GM12878 (cell line): ENCODE results near the gene ADGRL3. TPM values are rescaled to one million over a fixed set of nuclear protein-coding genes. Genes with fewer than 3 reads are reported as not detected.

Source experiments
- ATAC-seq: fragments of 200-7000 bp; cut with Tn5 transposase; 3 replicates; pipeline ENCODE4 v1.9.1; 2020; ENCODE audit warnings: mild to moderate bottlenecking, moderate library complexity
- BruUV-seq: library from RNA; stranded (reverse); fragments of 400-500 nt; replicated peaks from 2 replicates; lab custom pipeline; 2021; lab: Mats Ljungman, UMichigan
- CTCF ChIA-PET: fragments of 300-600 bp; sonication (Branson Sonifier 250); formaldehyde crosslinking; extraction: SDS; loops from one replicate; lab custom pipeline; 2021; ENCODE audit warnings: inconsistent platforms; lab: Yijun Ruan, JAX
- POLR2A ChIA-PET: fragments of 350-600 bp; formaldehyde crosslinking; extraction: SDS; loops from one replicate; lab custom pipeline; 2021; ENCODE audit warnings: inconsistent platforms; lab: Charles Lee
- RAD21 ChIA-PET: fragments of 300-600 bp; sonication (Branson Sonifier 250); formaldehyde crosslinking; loops from one replicate; lab custom pipeline; 2023; ENCODE audit warnings: antibody characterized with exemption; ENCODE audit not compliant: unreplicated experiment; lab: Charles Lee
- SMC1A ChIA-PET: fragments of 300-600 bp; sonication (Branson Sonifier 250); formaldehyde crosslinking; loops from one replicate; lab custom pipeline; 2023; ENCODE audit not compliant: unreplicated experiment, uncharacterized antibody; lab: Charles Lee
- DNase-seq: peaks from one replicate; pipeline ENCODE4 v3.0.0-alpha.2; 2011; ENCODE audit warnings: low read depth, low spot score
- FAIRE-seq: peaks from 3 replicates; lab custom pipeline; 2011; peaks lifted over from hg19 to GRCh38; lab: Jason Lieb, UNC
- H2AFZ ChIP-seq: 2 replicates; pipeline ENCODE4 v1.6.0; 2011; ENCODE audit warnings: low read depth, low read length, control low read depth; ENCODE audit not compliant: control insufficient read depth
- H3K27ac ChIP-seq: 2 replicates; pipeline ENCODE4 v1.5.1; 2011; ENCODE audit warnings: control low read depth; ENCODE audit not compliant: control insufficient read depth, insufficient read depth
- H3K27me3 ChIP-seq, 2 experiments: replicated peaks in 1 of 2; 2 replicates each; pipeline versions ENCODE4 v1.6.0 to v1.6.1; 2011; ENCODE audit warnings: low read length in 1 of 2; ENCODE audit not compliant: control insufficient read depth in 2 of 2, insufficient read depth in 2 of 2
- H3K36me3 ChIP-seq, 2 experiments: 2 replicates each; pipeline ENCODE4 v1.5.1; 2011; ENCODE audit warnings: low read length in 1 of 2; ENCODE audit not compliant: control insufficient read depth in 2 of 2, insufficient read depth in 2 of 2
- H3K4me1 ChIP-seq: 2 replicates; pipeline ENCODE4 v1.6.1; 2011; ENCODE audit warnings: mild to moderate bottlenecking, low read length, moderate library complexity, mixed read lengths; ENCODE audit not compliant: control insufficient read depth, insufficient read depth
- H3K4me2 ChIP-seq: 2 replicates; pipeline ENCODE4 v1.6.0; 2011; ENCODE audit warnings: control low read depth; ENCODE audit not compliant: control insufficient read depth, insufficient read depth
- H3K4me3 ChIP-seq: fragments of 200-600 bp; sonication (generic); 2 replicates; pipeline ENCODE4 v1.5.1; 2016
- H3K79me2 ChIP-seq: 2 replicates; pipeline ENCODE4 v1.6.0; 2011; ENCODE audit warnings: low read length; ENCODE audit not compliant: control insufficient read depth, insufficient read depth
- H3K9ac ChIP-seq: 2 replicates; pipeline ENCODE4 v1.8.0; 2011; ENCODE audit warnings: low read length, control low read depth, mixed read lengths; ENCODE audit not compliant: control insufficient read depth, insufficient read depth
- H3K9me3 ChIP-seq: replicated peaks from 3 replicates; pipeline ENCODE4 v1.5.1; 2011; ENCODE audit warnings: mild to moderate bottlenecking, low read length; ENCODE audit not compliant: control insufficient read depth, insufficient read depth
- H4K20me1 ChIP-seq: 2 replicates; pipeline ENCODE4 v1.6.0; 2011; ENCODE audit not compliant: control insufficient read depth, insufficient read depth
- ATF3 ChIP-seq: IDR thresholded peaks from 2 replicates; pipeline ENCODE4 v1.6.1; 2011; ENCODE audit warnings: low read depth, mild to moderate bottlenecking, low read length, moderate library complexity, borderline replicate concordance; ENCODE audit errors: extremely low read depth
- E2F4 ChIP-seq: IDR thresholded peaks from 2 replicates; pipeline ENCODE4 v1.6.1; 2012; ENCODE audit warnings: low read depth, low read length, improper control_type of control experiment
- FOXK2 ChIP-seq: fragments of 450-650 bp; IDR thresholded peaks from 2 replicates; pipeline ENCODE4 v1.6.1; 2017; ENCODE audit warnings: mild to moderate bottlenecking, moderate library complexity
- HCFC1 ChIP-seq: fragments of 150-350 bp; IDR thresholded peaks from 2 replicates; pipeline ENCODE4 v1.6.1; 2014; ENCODE audit warnings: low read length
- IKZF1 ChIP-seq: fragments of 450-650 bp; conservative IDR thresholded peaks from 2 replicates; pipeline ENCODE4 v1.6.1; 2017; ENCODE audit warnings: antibody characterized with exemption, mild to moderate bottlenecking
- JUNB ChIP-seq: IDR thresholded peaks from 2 replicates; pipeline ENCODE4 v1.6.1; 2016; ENCODE audit warnings: antibody characterized with exemption, mild to moderate bottlenecking
- KDM1A ChIP-seq: fragments of 200-600 bp; sonication (generic); IDR thresholded peaks from 2 replicates; pipeline ENCODE4 v1.6.1; 2016; ENCODE audit warnings: borderline replicate concordance
- KLF5 ChIP-seq: fragments of 450-650 bp; IDR thresholded peaks from 2 replicates; pipeline ENCODE4 v1.6.1; 2014; ENCODE audit warnings: mild to moderate bottlenecking; ENCODE audit not compliant: partially characterized antibody
- MTA3 ChIP-seq: IDR thresholded peaks from 2 replicates; pipeline ENCODE4 v1.6.1; 2012; ENCODE audit warnings: low read length, inconsistent platforms, borderline replicate concordance
- NBN ChIP-seq: fragments of 450-650 bp; IDR thresholded peaks from 2 replicates; pipeline ENCODE4 v1.6.1; 2016
- POU2F2 ChIP-seq: IDR thresholded peaks from 3 replicates; pipeline ENCODE4 v1.6.1; 2011; ENCODE audit warnings: low read depth, mild to moderate bottlenecking, low read length, borderline replicate concordance
- RAD21 ChIP-seq: IDR thresholded peaks from 2 replicates; pipeline ENCODE4 v1.6.1; 2011; ENCODE audit warnings: mild to moderate bottlenecking, low read depth, low read length, moderate library complexity; ENCODE audit not compliant: insufficient read depth
- RUNX3 ChIP-seq: IDR thresholded peaks from 2 replicates; pipeline ENCODE4 v1.6.1; 2012; ENCODE audit warnings: low read length, inconsistent platforms
- SIX5 ChIP-seq: IDR thresholded peaks from 2 replicates; pipeline ENCODE4 v1.6.1; 2011; ENCODE audit warnings: mild to moderate bottlenecking, low read depth, low read length, moderate library complexity; ENCODE audit not compliant: severe bottlenecking
- TCF3 ChIP-seq: IDR thresholded peaks from 2 replicates; pipeline ENCODE4 v1.6.1; 2012; ENCODE audit warnings: low read depth, mild to moderate bottlenecking, low read length, borderline replicate concordance; ENCODE audit not compliant: insufficient read depth
- YY1 ChIP-seq: IDR thresholded peaks from 2 replicates; pipeline ENCODE4 v1.6.1; 2011; ENCODE audit warnings: low read depth, mild to moderate bottlenecking, low read length
- in situ Hi-C: fragments of 300-500 bp; cut with MboI; formaldehyde crosslinking; loops from 9 replicates; pipeline ENCODE4 v1.14.3; 2018; ENCODE audit warnings: mixed read lengths
- intact Hi-C: fragments of 100-400 bp; cut with micrococcal nuclease; formaldehyde crosslinking; loops from one replicate; pipeline ENCODE4 v1.14.2; 2022; ENCODE audit not compliant: unreplicated experiment
- polyA plus RNA-seq, 11 experiments: library from polyadenylated mRNA; depleted of rRNA in 4 of 11; unstranded in 6 of 11; stranded (reverse) in 5 of 11; fragments of >200 nt; fragmentation: Nextera tagmentation in 4 of 11; fragmentation: Illumina TruSeq in 1 of 11; extraction: Ambion mirVana in 4 of 11; extraction: Trizol in 1 of 11; gene quantifications; 1 replicate in 1 of 11; 2 replicates in 10 of 11; pipeline versions ENCODE4 v1.2.1 to v1.2.3, GENCODE V29; 2011 to 2016; ENCODE audit warnings: inconsistent platforms in 2 of 11, missing spikeins in 2 of 11, low read depth in 1 of 11
- total RNA-seq, 4 experiments: library from RNA; depleted of rRNA in 3 of 4; stranded (reverse); fragments of >200 nt in 3 of 4; fragmentation: Illumina TruSeq in 1 of 4; extraction: Trizol in 1 of 4; gene quantifications; 2 replicates each; pipeline versions ENCODE4 v1.2.1 to v1.2.3, GENCODE V29; 2013 to 2021
- TF ChIP-seq, protein P1 (sequence below): fragments of 450-650 bp; IDR thresholded peaks from 2 replicates; pipeline ENCODE4 v1.6.1; 2017; ENCODE audit warnings: low read depth, mild to moderate bottlenecking, moderate library complexity
- TF ChIP-seq, protein P2 (sequence below): IDR thresholded peaks from 2 replicates; pipeline ENCODE4 v1.6.1; 2012; ENCODE audit warnings: mild to moderate bottlenecking, low read depth, low read length
- TF ChIP-seq, protein P3 (sequence below): IDR thresholded peaks from 2 replicates; pipeline ENCODE4 v1.6.1; 2012; ENCODE audit warnings: low read length, inconsistent platforms

ADGRL3 gene
- total and polyA plus RNA-seq, 10 of the 15 experiments (the other 5 are each of a cell fraction or from before 2014, with no cell fraction given): 1.1 TPM; not detected in 9

DNA sequence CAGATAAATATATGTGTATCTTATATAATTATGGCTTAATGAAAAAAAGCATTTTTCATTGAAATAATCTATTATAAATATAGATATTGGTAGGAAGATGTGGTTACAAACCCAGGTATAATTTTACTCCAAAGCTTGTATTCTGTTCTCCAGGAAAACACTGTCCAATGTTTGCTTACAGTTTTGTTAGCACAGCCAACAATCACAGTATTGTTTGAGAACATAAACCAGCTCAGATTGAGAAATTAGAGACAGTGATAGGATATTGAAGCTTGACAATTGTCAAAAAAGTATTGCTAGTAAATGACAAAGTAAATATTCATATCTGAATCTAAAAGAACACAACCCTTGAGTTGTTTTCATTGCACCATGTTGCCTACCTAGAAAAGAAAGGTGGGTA, 228.8 kb downstream of the ADGRL3 start:
- H3K36me3 ChIP-seq: no peaks in the 10 kb centered on the region
- H3K27me3 ChIP-seq: no peaks in the 10 kb centered on the region
- no peaks in the 10 kb centered on the region for H3K79me2 ChIP-seq
- no peaks in the 10 kb centered on the region for H4K20me1 ChIP-seq
- H3K4me3 ChIP-seq: no peak overlapping the region
- no peak overlapping the region for H3K27ac ChIP-seq
- H3K4me1 ChIP-seq: no peaks in the 10 kb centered on the region
- in situ Hi-C loops (no loop called here), intact Hi-C loops (no loop called here)
- DNase-seq (no peak), ATAC-seq (no peak), FAIRE-seq (no peak)
- RAD21 ChIA-PET: no interaction called here
- no peak overlapping the region for H3K9ac ChIP-seq
- no peak overlapping the region for H3K4me2 ChIP-seq
- SMC1A ChIA-PET: interaction anchor here (1.1 kb wide), 1 partner anchor 12 kb away, joined by 3 read pairs; no protein-coding TSS in a partner anchor
- H3K9me3 ChIP-seq: no peaks in the 10 kb centered on the region
- CTCF ChIA-PET: no interaction called here
- POLR2A ChIA-PET: no interaction called here
- H2AFZ ChIP-seq: no peak overlapping the region
- no TSS peak for BruUV-seq
- no peak for TF ChIP-seq SIX5
- TF ChIP-seq KDM1A: no peak
- no peak for TF ChIP-seq KLF5
- TF ChIP-seq RAD21: no peak
- no peak for TF ChIP-seq JUNB
- no peak for TF ChIP-seq MTA3
- TF ChIP-seq YY1: no peak
- TF ChIP-seq ATF3: no peak
- TF ChIP-seq, protein P1, sequence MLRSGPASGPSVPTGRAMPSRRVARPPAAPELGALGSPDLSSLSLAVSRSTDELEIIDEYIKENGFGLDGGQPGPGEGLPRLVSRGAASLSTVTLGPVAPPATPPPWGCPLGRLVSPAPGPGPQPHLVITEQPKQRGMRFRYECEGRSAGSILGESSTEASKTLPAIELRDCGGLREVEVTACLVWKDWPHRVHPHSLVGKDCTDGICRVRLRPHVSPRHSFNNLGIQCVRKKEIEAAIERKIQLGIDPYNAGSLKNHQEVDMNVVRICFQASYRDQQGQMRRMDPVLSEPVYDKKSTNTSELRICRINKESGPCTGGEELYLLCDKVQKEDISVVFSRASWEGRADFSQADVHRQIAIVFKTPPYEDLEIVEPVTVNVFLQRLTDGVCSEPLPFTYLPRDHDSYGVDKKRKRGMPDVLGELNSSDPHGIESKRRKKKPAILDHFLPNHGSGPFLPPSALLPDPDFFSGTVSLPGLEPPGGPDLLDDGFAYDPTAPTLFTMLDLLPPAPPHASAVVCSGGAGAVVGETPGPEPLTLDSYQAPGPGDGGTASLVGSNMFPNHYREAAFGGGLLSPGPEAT: no peak
- TF ChIP-seq, protein P2, sequence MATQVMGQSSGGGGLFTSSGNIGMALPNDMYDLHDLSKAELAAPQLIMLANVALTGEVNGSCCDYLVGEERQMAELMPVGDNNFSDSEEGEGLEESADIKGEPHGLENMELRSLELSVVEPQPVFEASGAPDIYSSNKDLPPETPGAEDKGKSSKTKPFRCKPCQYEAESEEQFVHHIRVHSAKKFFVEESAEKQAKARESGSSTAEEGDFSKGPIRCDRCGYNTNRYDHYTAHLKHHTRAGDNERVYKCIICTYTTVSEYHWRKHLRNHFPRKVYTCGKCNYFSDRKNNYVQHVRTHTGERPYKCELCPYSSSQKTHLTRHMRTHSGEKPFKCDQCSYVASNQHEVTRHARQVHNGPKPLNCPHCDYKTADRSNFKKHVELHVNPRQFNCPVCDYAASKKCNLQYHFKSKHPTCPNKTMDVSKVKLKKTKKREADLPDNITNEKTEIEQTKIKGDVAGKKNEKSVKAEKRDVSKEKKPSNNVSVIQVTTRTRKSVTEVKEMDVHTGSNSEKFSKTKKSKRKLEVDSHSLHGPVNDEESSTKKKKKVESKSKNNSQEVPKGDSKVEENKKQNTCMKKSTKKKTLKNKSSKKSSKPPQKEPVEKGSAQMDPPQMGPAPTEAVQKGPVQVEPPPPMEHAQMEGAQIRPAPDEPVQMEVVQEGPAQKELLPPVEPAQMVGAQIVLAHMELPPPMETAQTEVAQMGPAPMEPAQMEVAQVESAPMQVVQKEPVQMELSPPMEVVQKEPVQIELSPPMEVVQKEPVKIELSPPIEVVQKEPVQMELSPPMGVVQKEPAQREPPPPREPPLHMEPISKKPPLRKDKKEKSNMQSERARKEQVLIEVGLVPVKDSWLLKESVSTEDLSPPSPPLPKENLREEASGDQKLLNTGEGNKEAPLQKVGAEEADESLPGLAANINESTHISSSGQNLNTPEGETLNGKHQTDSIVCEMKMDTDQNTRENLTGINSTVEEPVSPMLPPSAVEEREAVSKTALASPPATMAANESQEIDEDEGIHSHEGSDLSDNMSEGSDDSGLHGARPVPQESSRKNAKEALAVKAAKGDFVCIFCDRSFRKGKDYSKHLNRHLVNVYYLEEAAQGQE: no peak
- no peak for TF ChIP-seq E2F4
- TF ChIP-seq FOXK2: no peak
- no peak for TF ChIP-seq RUNX3
- TF ChIP-seq TCF3: no peak
- no peak for TF ChIP-seq HCFC1
- no peak for TF ChIP-seq IKZF1
- no peak for TF ChIP-seq NBN
- no peak for TF ChIP-seq POU2F2
- TF ChIP-seq, protein P3, sequence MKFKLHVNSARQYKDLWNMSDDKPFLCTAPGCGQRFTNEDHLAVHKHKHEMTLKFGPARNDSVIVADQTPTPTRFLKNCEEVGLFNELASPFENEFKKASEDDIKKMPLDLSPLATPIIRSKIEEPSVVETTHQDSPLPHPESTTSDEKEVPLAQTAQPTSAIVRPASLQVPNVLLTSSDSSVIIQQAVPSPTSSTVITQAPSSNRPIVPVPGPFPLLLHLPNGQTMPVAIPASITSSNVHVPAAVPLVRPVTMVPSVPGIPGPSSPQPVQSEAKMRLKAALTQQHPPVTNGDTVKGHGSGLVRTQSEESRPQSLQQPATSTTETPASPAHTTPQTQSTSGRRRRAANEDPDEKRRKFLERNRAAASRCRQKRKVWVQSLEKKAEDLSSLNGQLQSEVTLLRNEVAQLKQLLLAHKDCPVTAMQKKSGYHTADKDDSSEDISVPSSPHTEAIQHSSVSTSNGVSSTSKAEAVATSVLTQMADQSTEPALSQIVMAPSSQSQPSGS: no peak
